Measurements from ENCODE around the gene PLEKHA6.

DNA sequence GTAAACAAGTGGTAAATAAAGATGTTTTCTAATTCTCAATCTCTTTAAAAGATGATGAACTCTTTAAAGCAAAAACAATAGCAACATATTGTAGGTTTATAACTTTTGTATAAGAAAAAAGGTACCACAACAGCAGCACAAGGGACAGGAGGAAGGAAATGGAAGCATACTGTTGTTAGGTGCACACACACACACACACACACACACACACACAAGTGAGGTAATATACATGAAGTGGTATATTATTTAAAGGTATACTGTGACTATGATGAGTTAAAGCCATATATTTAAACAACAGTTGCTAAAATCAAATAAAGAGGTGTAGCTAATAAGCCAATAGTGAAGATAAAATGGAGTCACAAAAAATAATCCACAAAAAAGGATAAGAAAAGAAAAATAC is 31.9 kb upstream of the PLEKHA6 start:
- TF ChIP-seq EZH2phosphoT487 (IDR thresholded peaks at IDR 0.05; ENCODE audit: borderline replicate concordance, low read length) (no peak), CTCF (IDR thresholded peaks at IDR 0.05; ENCODE audit: low read depth, low read length, poor library complexity, severe bottlenecking) (no peak)

All from DOHH2 (cell line).